Mucosa of descending colon (tissue), 3 donors: Measurements from ENCODE around the gene TIGD3. TPM values are rescaled to one million over a fixed set of nuclear protein-coding genes. Genes with fewer than 3 reads are reported as not detected.

Experiments
- ATAC-seq: fragments of 200-7000 bp; cut with Tn5 transposase; one replicate; pipeline ENCODE4 v1.9.1; 2020; ENCODE audit warnings: mild to moderate bottlenecking, moderate library complexity
- DNase-seq, 3 donors: peaks; one replicate each; pipeline ENCODE4 v3.0.0-alpha.2; 2020
- H3K36me3 ChIP-seq: fragments of 200-600 bp; one replicate; pipeline ENCODE4 v1.8.0; 2021; ENCODE audit warnings: low read depth, mild to moderate bottlenecking
- H3K4me1 ChIP-seq: fragments of 200-600 bp; one replicate; pipeline ENCODE4 v1.8.0; 2021; ENCODE audit warnings: low read depth, mild to moderate bottlenecking
- H3K4me3 ChIP-seq: fragments of 200-600 bp; one replicate; pipeline ENCODE4 v1.8.0; 2021; ENCODE audit warnings: mild to moderate bottlenecking
- H3K9me3 ChIP-seq: fragments of 200-600 bp; one replicate; pipeline ENCODE4 v1.8.0; 2021; ENCODE audit warnings: mild to moderate bottlenecking
- CTCF ChIP-seq: fragments of 200-600 bp; IDR thresholded peaks from one replicate; pipeline ENCODE4 v1.8.0; 2022; ENCODE audit warnings: antibody characterized with exemption, mild to moderate bottlenecking
- intact Hi-C, 2 donors: fragments of 100-400 bp; cut with DNase I in 1 of 2; cut with micrococcal nuclease in 1 of 2; formaldehyde crosslinking; loops; one replicate each; pipeline versions ENCODE4 v1.11.0 to v1.11.1; 2022; cut with DNase I, micrococcal nuclease
- total RNA-seq, 3 donors: library from RNA; stranded (reverse); fragmentation: NEBNext Ultra II Directional in 2 of 3; extraction: Animal tissue kit (Norgen Biotek cat#: 25700) in 2 of 3; gene quantifications; one replicate each; pipeline versions ENCODE4 v1.2.1 to v1.2.4, GENCODE V29; 2021 to 2023
- donor health status: DM: no; HTN: no; CAD: no; lungs with moderate emphysema.
- donor health status: DM: no; HTN: no; CAD: no.
- donor health status: DM: no; HTN: yes; CAD: no.

Gene TIGD3
- total RNA-seq, 3 donors from 2014 or later, result 0.14 to 0.53 TPM; not detected in 1

- ATAC-seq (no peak), DNase-seq (peak in 1 of 3 donors; percentile 15)
- TF ChIP-seq CTCF, result no peak
- no peak overlapping the region for H3K4me3 ChIP-seq
- intact Hi-C loops, result no loop called here
- no peaks in the 10 kb centered on the region for H3K4me1 ChIP-seq
- H3K36me3 ChIP-seq, result peaks cover 12% of the 10 kb centered on the region
- H3K9me3 ChIP-seq, result no peaks in the 10 kb centered on the region
Measured at GRCh38 chr11:65340226-65340625, 14.3 kb upstream of the TIGD3 start.

GRCh38 chr11:65341856-65342255 is 12.7 kb upstream of the TIGD3 start:
- no peak for DNase-seq
- ATAC-seq, result no peak
- no peak overlapping the region for H3K4me3 ChIP-seq
- peaks cover 15% of the 10 kb centered on the region for H3K36me3 ChIP-seq
- H3K9me3 ChIP-seq, result no peaks in the 10 kb centered on the region
- no peaks in the 10 kb centered on the region for H3K4me1 ChIP-seq
- no peak for TF ChIP-seq CTCF
- intact Hi-C loops, result no loop called here

- H3K4me3 ChIP-seq, result no peak overlapping the region
- ATAC-seq (no peak), DNase-seq (peak in 1 of 3 donors; percentile 2)
- no peaks in the 10 kb centered on the region for H3K9me3 ChIP-seq
- peaks cover 12% of the 10 kb centered on the region for H3K36me3 ChIP-seq
- intact Hi-C loops, result no loop called here
- no peak for TF ChIP-seq CTCF
- peaks cover 11% of the 10 kb centered on the region for H3K4me1 ChIP-seq
Measured at GRCh38 chr11:65351511-65351910, 3.0 kb upstream of the TIGD3 start.

- Histone ChIP-seq H3K9me3 (no peaks in the 10 kb centered on the region), H3K4me1 (peaks cover 11% of the 10 kb centered on the region), H3K36me3 (peaks cover 12% of the 10 kb centered on the region), H3K4me3 (no peak overlapping the region)
- TF ChIP-seq CTCF, result no peak
- no peak for ATAC-seq
- no peak for DNase-seq
- intact Hi-C loops, result no loop called here
Measured at GRCh38 chr11:65352783-65353182, 1.8 kb upstream of the TIGD3 start.

- intact Hi-C loops, result no loop called here
- no peak overlapping the region for H3K4me3 ChIP-seq
- TF ChIP-seq CTCF, result no peak
Measured at GRCh38 chr11:65353376-65353775, 1.2 kb upstream of the TIGD3 start.

GRCh38 chr11:65353900-65354264 is 669 bp upstream of the TIGD3 start:
- intact Hi-C loops, result no loop called here
- ATAC-seq (peak; percentile 0), DNase-seq (peak in 1 of 3 donors; percentile 54)
- no peak for TF ChIP-seq CTCF
- Histone ChIP-seq H3K36me3 (peaks cover 10% of the 10 kb centered on the region), H3K9me3 (no peaks in the 10 kb centered on the region), H3K4me3 (no peak overlapping the region), H3K4me1 (peaks cover 11% of the 10 kb centered on the region)

More at GRCh38 chr11:65353376-65353775, 1.2 kb upstream of the TIGD3 start:
- ATAC-seq (no peak), DNase-seq (peak in 1 of 3 donors; percentile 33)
- Histone ChIP-seq H3K9me3 (no peaks in the 10 kb centered on the region), H3K36me3 (peaks cover 12% of the 10 kb centered on the region), H3K4me1 (peaks cover 11% of the 10 kb centered on the region)
